K562 (cell line): ENCODE measurements around the gene NUCKS1. TPM values are rescaled to one million over a fixed set of nuclear protein-coding genes. Genes with fewer than 3 reads are reported as not detected.

ENCODE experiments used
- HLTF ChIP-seq: fragments of 450-650 bp; IDR thresholded peaks from 2 replicates; pipeline ENCODE4 v1.6.1; 2016
- L3MBTL2 ChIP-seq: fragments of 450-650 bp; IDR thresholded peaks from 2 replicates; pipeline ENCODE4 v1.6.1; 2016; ENCODE audit warnings: mild to moderate bottlenecking, moderate library complexity
- MCM2 ChIP-seq: fragments of 450-650 bp; IDR thresholded peaks from 2 replicates; pipeline ENCODE4 v1.6.1; 2017; ENCODE audit warnings: low read depth, mild to moderate bottlenecking
- MTA3 ChIP-seq: fragments of 450-650 bp; formaldehyde crosslinking; IDR thresholded peaks from 2 replicates; pipeline ENCODE4 v1.6.1; 2017; ENCODE audit warnings: mild to moderate bottlenecking, borderline replicate concordance
- PCBP2 ChIP-seq: fragments of 200-400 bp; formaldehyde crosslinking; IDR thresholded peaks from 2 replicates; pipeline ENCODE4 v1.6.1; 2018; ENCODE audit warnings: low read length, low read depth, mild to moderate bottlenecking, moderate library complexity; ENCODE audit not compliant: poor library complexity, severe bottlenecking
- POU5F1 ChIP-seq: fragments of 150-350 bp; IDR thresholded peaks from 2 replicates; pipeline ENCODE4 v1.6.1; 2014; ENCODE audit warnings: borderline replicate concordance, low read length, low read depth, mild to moderate bottlenecking; ENCODE audit not compliant: partially characterized antibody
- RB1 ChIP-seq: fragments of 450-650 bp; IDR thresholded peaks from 2 replicates; pipeline ENCODE4 v1.6.1; 2017; ENCODE audit warnings: low read depth, mild to moderate bottlenecking
- RNF2 ChIP-seq: sonication (generic); IDR thresholded peaks from 2 replicates; pipeline ENCODE4 v1.6.1; 2016
- SAFB2 ChIP-seq: fragments of 200-400 bp; formaldehyde crosslinking; IDR thresholded peaks from 2 replicates; pipeline ENCODE4 v1.6.1; 2018; ENCODE audit warnings: borderline replicate concordance, low read length, low read depth, moderate library complexity; ENCODE audit not compliant: severe bottlenecking
- SAP30 ChIP-seq: fragments of 200-600 bp; sonication (generic); IDR thresholded peaks from 2 replicates; pipeline ENCODE4 v1.6.1; 2012; ENCODE audit warnings: borderline replicate concordance, low read depth, mild to moderate bottlenecking, moderate library complexity, low read length, control low read depth, inconsistent platforms; ENCODE audit not compliant: insufficient read depth, poor library complexity, severe bottlenecking
- ZKSCAN8 ChIP-seq: fragments of 200-800 bp; sonication (Bioruptor generic); IDR thresholded peaks from 2 replicates; pipeline ENCODE4 v1.6.1; 2016; ENCODE audit warnings: missing genetic modification characterization, missing compliant biosample characterization
- ZNF41 ChIP-seq: fragments of 250-450 bp; sonication (Bioruptor Pico); conservative IDR thresholded peaks from 2 replicates; pipeline ENCODE4 v1.4.0; 2020; ENCODE audit warnings: mild to moderate bottlenecking
- ZNF431 ChIP-seq: sonication (generic); formaldehyde crosslinking; IDR thresholded peaks from 2 replicates; pipeline ENCODE4 v1.8.0; 2022; ENCODE audit warnings: mild to moderate bottlenecking, missing genetic modification reagents
- ZNF445 ChIP-seq: fragments of 250-450 bp; sonication (Bioruptor Pico); IDR thresholded peaks from 2 replicates; pipeline ENCODE4 v1.4.0; 2020; ENCODE audit warnings: low read depth, mild to moderate bottlenecking, moderate library complexity
- ZNF695 ChIP-seq: fragments of 450-650 bp; formaldehyde crosslinking; IDR thresholded peaks from 2 replicates; pipeline ENCODE4 v1.4.0; 2020; ENCODE audit warnings: mild to moderate bottlenecking, moderate library complexity
- polyA plus RNA-seq, 8 experiments: library from polyadenylated mRNA; depleted of rRNA in 4 of 8; stranded (reverse) in 5 of 8; unstranded in 3 of 8; fragments of >200 nt; fragmentation: Nextera tagmentation in 2 of 8; fragmentation: Illumina TruSeq in 1 of 8; extraction: Ambion mirVana in 2 of 8; extraction: Trizol in 1 of 8; gene quantifications; 2 replicates each; pipeline versions ENCODE4 v1.2.1 to v1.2.3, GENCODE V29; 2011 to 2014; ENCODE audit warnings: inconsistent platforms in 1 of 8, missing spikeins in 1 of 8
- total RNA-seq, 7 experiments: library from RNA; depleted of rRNA in 6 of 7; stranded (reverse); fragments of >200 nt in 6 of 7; fragmentation: Illumina TruSeq in 2 of 7; extraction: Trizol in 2 of 7; gene quantifications; 2 replicates each; pipeline versions ENCODE4 v1.2.1 to v1.2.3, GENCODE V29; 2011 to 2021; ENCODE audit warnings: low replicate concordance in 1 of 7
- TF ChIP-seq, protein P1 (sequence below): fragments of 250-450 bp; sonication (Bioruptor Pico); IDR thresholded peaks from 2 replicates; pipeline ENCODE4 v1.8.0; 2022; ENCODE audit warnings: moderate library complexity, mild to moderate bottlenecking, inconsistent platforms
- TF ChIP-seq, protein P2 (sequence below): fragments of 250-450 bp; sonication (Bioruptor Pico); IDR thresholded peaks from 2 replicates; pipeline ENCODE4 v1.5.0; 2022; ENCODE audit warnings: mild to moderate bottlenecking
- TF ChIP-seq, protein P3 (sequence below): fragments of 250-450 bp; sonication (Bioruptor Pico); IDR thresholded peaks from 2 replicates; pipeline ENCODE4 v1.4.0; 2020

The NUCKS1 gene
- total and polyA plus RNA-seq, 9 of the 15 experiments (the other 6 are each of a cell fraction or from before 2014, with no cell fraction given) = 66.7 to 244 (median 149) TPM

DNA sequence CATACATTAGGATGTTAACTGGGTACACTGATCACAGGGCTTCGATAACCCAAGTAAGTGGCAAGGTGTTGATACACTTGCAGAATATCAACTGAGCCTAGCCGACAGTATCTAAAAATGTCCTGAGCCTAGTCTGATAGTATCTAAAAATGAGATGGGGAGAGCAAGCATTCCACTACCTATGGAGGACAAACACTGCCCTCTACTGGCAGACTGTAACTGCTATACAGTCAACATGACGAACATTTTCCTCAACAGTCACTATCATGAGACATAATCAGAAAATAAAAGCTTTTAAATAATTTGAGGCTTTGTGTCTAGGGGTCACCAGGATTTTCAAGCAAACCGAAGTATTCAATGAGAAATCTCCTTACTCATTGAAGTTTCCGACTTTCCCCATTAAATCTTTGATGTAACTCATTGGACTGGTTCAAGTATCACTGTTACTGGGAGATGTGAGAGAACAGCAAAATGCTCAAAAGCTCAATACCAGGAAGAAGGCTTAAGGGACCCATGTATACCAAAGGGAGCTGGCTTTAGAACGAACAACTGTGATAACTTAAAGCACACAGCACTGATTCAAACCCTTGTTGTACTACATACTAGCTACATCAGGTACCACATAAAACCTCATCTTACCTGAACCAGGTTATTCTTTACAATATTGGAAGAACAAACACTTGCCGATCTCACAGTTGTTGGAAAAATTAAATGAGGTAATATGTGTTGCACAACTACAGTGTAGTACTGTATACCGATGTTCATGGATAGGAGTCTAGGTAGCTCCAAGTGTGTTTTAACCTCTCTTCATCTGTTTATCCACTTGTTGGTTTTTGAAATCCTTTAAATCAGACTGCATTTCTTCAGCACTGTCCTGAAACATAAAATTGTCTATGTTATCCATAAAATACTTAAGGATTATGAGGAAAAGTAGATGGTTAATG, 38.6 kb downstream of the NUCKS1 start (continued):
- TF ChIP-seq, protein P1, sequence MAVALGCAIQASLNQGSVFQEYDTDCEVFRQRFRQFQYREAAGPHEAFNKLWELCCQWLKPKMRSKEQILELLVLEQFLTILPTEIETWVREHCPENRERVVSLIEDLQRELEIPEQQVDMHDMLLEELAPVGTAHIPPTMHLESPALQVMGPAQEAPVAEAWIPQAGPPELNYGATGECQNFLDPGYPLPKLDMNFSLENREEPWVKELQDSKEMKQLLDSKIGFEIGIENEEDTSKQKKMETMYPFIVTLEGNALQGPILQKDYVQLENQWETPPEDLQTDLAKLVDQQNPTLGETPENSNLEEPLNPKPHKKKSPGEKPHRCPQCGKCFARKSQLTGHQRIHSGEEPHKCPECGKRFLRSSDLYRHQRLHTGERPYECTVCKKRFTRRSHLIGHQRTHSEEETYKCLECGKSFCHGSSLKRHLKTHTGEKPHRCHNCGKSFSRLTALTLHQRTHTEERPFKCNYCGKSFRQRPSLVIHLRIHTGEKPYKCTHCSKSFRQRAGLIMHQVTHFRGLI (CRISPR knock-in tag) = 0 out of 2 replicates have a peak, but pooled peaks have one; percentile 18
- TF ChIP-seq, protein P2, sequence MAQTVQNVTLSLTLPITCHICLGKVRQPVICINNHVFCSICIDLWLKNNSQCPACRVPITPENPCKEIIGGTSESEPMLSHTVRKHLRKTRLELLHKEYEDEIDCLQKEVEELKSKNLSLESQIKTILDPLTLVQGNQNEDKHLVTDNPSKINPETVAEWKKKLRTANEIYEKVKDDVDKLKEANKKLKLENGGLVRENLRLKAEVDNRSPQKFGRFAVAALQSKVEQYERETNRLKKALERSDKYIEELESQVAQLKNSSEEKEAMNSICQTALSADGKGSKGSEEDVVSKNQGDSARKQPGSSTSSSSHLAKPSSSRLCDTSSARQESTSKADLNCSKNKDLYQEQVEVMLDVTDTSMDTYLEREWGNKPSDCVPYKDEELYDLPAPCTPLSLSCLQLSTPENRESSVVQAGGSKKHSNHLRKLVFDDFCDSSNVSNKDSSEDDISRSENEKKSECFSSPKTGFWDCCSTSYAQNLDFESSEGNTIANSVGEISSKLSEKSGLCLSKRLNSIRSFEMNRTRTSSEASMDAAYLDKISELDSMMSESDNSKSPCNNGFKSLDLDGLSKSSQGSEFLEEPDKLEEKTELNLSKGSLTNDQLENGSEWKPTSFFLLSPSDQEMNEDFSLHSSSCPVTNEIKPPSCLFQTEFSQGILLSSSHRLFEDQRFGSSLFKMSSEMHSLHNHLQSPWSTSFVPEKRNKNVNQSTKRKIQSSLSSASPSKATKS (CRISPR knock-in tag) = no peak
- TF ChIP-seq PCBP2 (no peak), MCM2 (no peak), RB1 (peak; percentile 35; the same call in 1 of the 2 replicates), SAFB2 (no peak), ZKSCAN8 (CRISPR knock-in tag) (no peak), RNF2 (no peak; the same call in 1 of the 2 replicates), L3MBTL2 (0 out of 2 replicates have a peak, but pooled peaks have one; percentile 25), ZNF445 (CRISPR knock-in tag) (no peak), HLTF (no peak), ZNF41 (no peak), POU5F1 (no peak), ZNF431 (CRISPR knock-in tag) (no peak), MTA3 (no peak), ZNF695 (CRISPR knock-in tag) (no peak), SAP30 (no peak)
- TF ChIP-seq, protein P3, sequence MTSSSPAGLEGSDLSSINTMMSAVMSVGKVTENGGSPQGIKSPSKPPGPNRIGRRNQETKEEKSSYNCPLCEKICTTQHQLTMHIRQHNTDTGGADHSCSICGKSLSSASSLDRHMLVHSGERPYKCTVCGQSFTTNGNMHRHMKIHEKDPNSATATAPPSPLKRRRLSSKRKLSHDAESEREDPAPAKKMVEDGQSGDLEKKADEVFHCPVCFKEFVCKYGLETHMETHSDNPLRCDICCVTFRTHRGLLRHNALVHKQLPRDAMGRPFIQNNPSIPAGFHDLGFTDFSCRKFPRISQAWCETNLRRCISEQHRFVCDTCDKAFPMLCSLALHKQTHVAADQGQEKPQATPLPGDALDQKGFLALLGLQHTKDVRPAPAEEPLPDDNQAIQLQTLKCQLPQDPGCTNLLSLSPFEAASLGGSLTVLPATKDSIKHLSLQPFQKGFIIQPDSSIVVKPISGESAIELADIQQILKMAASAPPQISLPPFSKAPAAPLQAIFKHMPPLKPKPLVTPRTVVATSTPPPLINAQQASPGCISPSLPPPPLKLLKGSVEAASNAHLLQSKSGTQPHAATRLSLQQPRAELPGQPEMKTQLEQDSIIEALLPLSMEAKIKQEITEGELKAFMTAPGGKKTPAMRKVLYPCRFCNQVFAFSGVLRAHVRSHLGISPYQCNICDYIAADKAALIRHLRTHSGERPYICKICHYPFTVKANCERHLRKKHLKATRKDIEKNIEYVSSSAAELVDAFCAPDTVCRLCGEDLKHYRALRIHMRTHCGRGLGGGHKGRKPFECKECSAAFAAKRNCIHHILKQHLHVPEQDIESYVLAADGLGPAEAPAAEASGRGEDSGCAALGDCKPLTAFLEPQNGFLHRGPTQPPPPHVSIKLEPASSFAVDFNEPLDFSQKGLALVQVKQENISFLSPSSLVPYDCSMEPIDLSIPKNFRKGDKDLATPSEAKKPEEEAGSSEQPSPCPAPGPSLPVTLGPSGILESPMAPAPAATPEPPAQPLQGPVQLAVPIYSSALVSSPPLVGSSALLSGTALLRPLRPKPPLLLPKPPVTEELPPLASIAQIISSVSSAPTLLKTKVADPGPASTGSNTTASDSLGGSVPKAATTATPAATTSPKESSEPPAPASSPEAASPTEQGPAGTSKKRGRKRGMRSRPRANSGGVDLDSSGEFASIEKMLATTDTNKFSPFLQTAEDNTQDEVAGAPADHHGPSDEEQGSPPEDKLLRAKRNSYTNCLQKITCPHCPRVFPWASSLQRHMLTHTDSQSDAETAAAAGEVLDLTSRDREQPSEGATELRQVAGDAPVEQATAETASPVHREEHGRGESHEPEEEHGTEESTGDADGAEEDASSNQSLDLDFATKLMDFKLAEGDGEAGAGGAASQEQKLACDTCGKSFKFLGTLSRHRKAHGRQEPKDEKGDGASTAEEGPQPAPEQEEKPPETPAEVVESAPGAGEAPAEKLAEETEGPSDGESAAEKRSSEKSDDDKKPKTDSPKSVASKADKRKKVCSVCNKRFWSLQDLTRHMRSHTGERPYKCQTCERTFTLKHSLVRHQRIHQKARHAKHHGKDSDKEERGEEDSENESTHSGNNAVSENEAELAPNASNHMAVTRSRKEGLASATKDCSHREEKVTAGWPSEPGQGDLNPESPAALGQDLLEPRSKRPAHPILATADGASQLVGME = no peak
